ENCODE measurements around the gene TUFT1. TPM values are rescaled to one million over a fixed set of nuclear protein-coding genes. Genes with fewer than 3 reads are reported as not detected.

The TUFT1 gene
- total RNA-seq, 1 experiment from 2014 or later, result 34.9 TPM

GRCh38 chr1:151579436-151580225, 39.5 kb downstream of the TUFT1 start:
- no peak for TF ChIP-seq CTCF (IDR thresholded peaks at IDR 0.05; ENCODE audit: insufficient read depth in 1 of 2, low read depth in 1 of 2, low read length in 1 of 2, severe bottlenecking in 1 of 2, unreplicated experiment in 1 of 2)
- H3K9me3 ChIP-seq, result no peaks in the 10 kb centered on the region
- BruUV-seq (replicated peaks), result no TSS peak
- no peak for DNase-seq
- no peaks in the 10 kb centered on the region for H3K9me3 Mint-ChIP-seq (ENCODE audit: unreplicated experiment)
- no peak overlapping the region for H3K4me3 Mint-ChIP-seq (ENCODE audit: unreplicated experiment)
- ChIA-PET POLR2A (no interaction called here), CTCF (no interaction called here)
- intact Hi-C loops (cut with micrococcal nuclease; ENCODE audit: unreplicated experiment), result no loop called here
- no peaks in the 10 kb centered on the region for H3K27me3 ChIP-seq (replicated peaks; ENCODE audit: control insufficient read depth, insufficient read depth, low read length)
- H3K4me3 ChIP-seq (ENCODE audit: low read depth, low read length), result no peak overlapping the region
- H3K27ac Mint-ChIP-seq (ENCODE audit: unreplicated experiment), result no peak overlapping the region
- H3K4me1 Mint-ChIP-seq (ENCODE audit: low read depth, unreplicated experiment), result peaks cover 18% of the 10 kb centered on the region
- no peaks in the 10 kb centered on the region; the same call in 1 of the 2 replicates for H3K4me1 ChIP-seq
- H3K36me3 ChIP-seq (ENCODE audit: control insufficient read depth, insufficient read depth, low read length), result peaks cover 3% of the 10 kb centered on the region
- peaks cover 92% of the 10 kb centered on the region for H3K36me3 Mint-ChIP-seq (ENCODE audit: insufficient read depth, unreplicated experiment)
- no peaks in the 10 kb centered on the region for H3K27me3 Mint-ChIP-seq (ENCODE audit: insufficient read depth, unreplicated experiment)

- DNase-seq, result no peak
- no peak overlapping the region for H3K27ac Mint-ChIP-seq (ENCODE audit: unreplicated experiment)
- POLR2A ChIA-PET, result no interaction called here
These were observed 41.3 kb downstream of the TUFT1 start for GRCh38 chr1:151581451-151581850.

GRCh38 chr1:151581921-151582320, 41.8 kb downstream of the TUFT1 start:
- H3K36me3 ChIP-seq (ENCODE audit: control insufficient read depth, insufficient read depth, low read length), result peaks cover 1% of the 10 kb centered on the region
- Mint-ChIP-seq H3K9me3 (ENCODE audit: unreplicated experiment) (no peaks in the 10 kb centered on the region), H3K4me1 (ENCODE audit: low read depth, unreplicated experiment) (peaks cover 34% of the 10 kb centered on the region), H3K27ac (ENCODE audit: unreplicated experiment) (no peak overlapping the region), H3K36me3 (ENCODE audit: insufficient read depth, unreplicated experiment) (peaks cover 83% of the 10 kb centered on the region), H3K4me3 (ENCODE audit: unreplicated experiment) (no peak overlapping the region), H3K27me3 (ENCODE audit: insufficient read depth, unreplicated experiment) (no peaks in the 10 kb centered on the region)
- intact Hi-C loops (cut with micrococcal nuclease; ENCODE audit: unreplicated experiment), result no loop called here
- no peaks in the 10 kb centered on the region for H3K9me3 ChIP-seq
- BruUV-seq (replicated peaks), result no TSS peak
- CTCF ChIA-PET, result no interaction called here
- TF ChIP-seq CTCF (IDR thresholded peaks at IDR 0.05; ENCODE audit: insufficient read depth in 1 of 2, low read depth in 1 of 2, low read length in 1 of 2, severe bottlenecking in 1 of 2, unreplicated experiment in 1 of 2), result no peak
- no peaks in the 10 kb centered on the region for H3K27me3 ChIP-seq (replicated peaks; ENCODE audit: control insufficient read depth, insufficient read depth, low read length)
- POLR2A ChIA-PET, result no interaction called here
- H3K4me1 ChIP-seq, result peaks cover 21% of the 10 kb centered on the region
- no peak overlapping the region for H3K4me3 ChIP-seq (ENCODE audit: low read depth, low read length)
- no peak for DNase-seq

More at GRCh38 chr1:151581451-151581850, 41.3 kb downstream of the TUFT1 start:
- Histone ChIP-seq H3K36me3 (ENCODE audit: control insufficient read depth, insufficient read depth, low read length) (peaks cover 1% of the 10 kb centered on the region), H3K4me3 (ENCODE audit: low read depth, low read length) (no peak overlapping the region), H3K4me1 (peaks cover 16% of the 10 kb centered on the region), H3K27me3 (replicated peaks; ENCODE audit: control insufficient read depth, insufficient read depth, low read length) (no peaks in the 10 kb centered on the region), H3K9me3 (no peaks in the 10 kb centered on the region)
- H3K4me3 Mint-ChIP-seq (ENCODE audit: unreplicated experiment), result no peak overlapping the region
- no TSS peak for BruUV-seq (replicated peaks)
- TF ChIP-seq CTCF (IDR thresholded peaks at IDR 0.05; ENCODE audit: insufficient read depth in 1 of 2, low read depth in 1 of 2, low read length in 1 of 2, severe bottlenecking in 1 of 2, unreplicated experiment in 1 of 2), result no peak
- H3K4me1 Mint-ChIP-seq (ENCODE audit: low read depth, unreplicated experiment), result peaks cover 29% of the 10 kb centered on the region
- no peaks in the 10 kb centered on the region for H3K27me3 Mint-ChIP-seq (ENCODE audit: insufficient read depth, unreplicated experiment)
- CTCF ChIA-PET, result no interaction called here
- intact Hi-C loops (cut with micrococcal nuclease; ENCODE audit: unreplicated experiment), result no loop called here
- H3K36me3 Mint-ChIP-seq (ENCODE audit: insufficient read depth, unreplicated experiment), result peaks cover 87% of the 10 kb centered on the region
- no peaks in the 10 kb centered on the region for H3K9me3 Mint-ChIP-seq (ENCODE audit: unreplicated experiment)

Measured in Caco-2 (cell line).